Left lung (tissue), 10 donors: Measurements from ENCODE around the gene USHBP1. TPM values are rescaled to one million over a fixed set of nuclear protein-coding genes. Genes with fewer than 3 reads are reported as not detected.

ENCODE experiments used
- ATAC-seq: fragments of 200-7000 bp; cut with Tn5 transposase; one replicate; pipeline ENCODE4 v1.9.1; 2020; ENCODE audit warnings: moderate library complexity
- DNase-seq, 4 donors: peaks; one replicate each; pipeline ENCODE4 v3.0.0-alpha.2; 2013 to 2020
- H3K27ac ChIP-seq, 2 donors: fragments of 200-600 bp; sonication (generic) in 1 of 2; one replicate each; pipeline versions ENCODE4 v1.5.0 to v1.8.0; 2020 to 2021
- H3K27me3 ChIP-seq, 2 donors: fragments of 200-600 bp; sonication (generic) in 1 of 2; one replicate each; pipeline versions ENCODE4 v1.5.0 to v1.8.0; 2020 to 2021
- H3K36me3 ChIP-seq, 2 donors: fragments of 200-600 bp; sonication (generic) in 1 of 2; one replicate each; pipeline versions ENCODE4 v1.5.0 to v1.8.0; 2020 to 2021
- H3K4me1 ChIP-seq, 2 donors: fragments of 200-600 bp; one replicate each; pipeline ENCODE4 v1.8.0; 2021
- H3K4me3 ChIP-seq, 2 donors: fragments of 200-600 bp; sonication (generic) in 1 of 2; one replicate each; pipeline versions ENCODE4 v1.5.0 to v1.8.0; 2020 to 2021; ENCODE audit warnings: mild to moderate bottlenecking in 1 of 2
- H3K9me3 ChIP-seq, 2 donors: fragments of 200-600 bp; sonication (generic) in 1 of 2; one replicate each; pipeline versions ENCODE4 v1.5.0 to v1.8.0; 2020 to 2021
- CTCF ChIP-seq, 2 donors: fragments of 200-600 bp; sonication (generic) in 1 of 2; IDR thresholded peaks; one replicate each; pipeline versions ENCODE4 v1.5.0 to v1.8.0; 2021; ENCODE audit warnings: antibody characterized with exemption in 2 of 2
- intact Hi-C, 2 donors: fragments of 100-400 bp; cut with DNase I; formaldehyde crosslinking; loops; one replicate each; pipeline versions ENCODE4 v1.11.2 to v1.14.2; 2022
- polyA plus RNA-seq, 6 donors: library from polyadenylated mRNA; unstranded; fragments of 120-200 nt; gene quantifications; one replicate each; pipeline ENCODE4 v1.2.1, GENCODE V29; 2013; ENCODE audit not compliant: insufficient read length in 6 of 6
- total RNA-seq, 2 donors: library from RNA; stranded (reverse); fragmentation: NEBNext Ultra II Directional; extraction: Animal tissue kit (Norgen Biotek cat#: 25700); gene quantifications; one replicate each; pipeline ENCODE4 v1.2.1, GENCODE V29; 2021
- donor health status: DM: no; HTN: yes; CAD: no.
- donor health status: DM: no; HTN: no; CAD: no.

The USHBP1 gene
- total and polyA plus RNA-seq, 8 donors = 4.8 to 13.3 (median 10.8) TPM

- no peaks in the 10 kb centered on the region for H3K27me3 ChIP-seq
- peaks cover 10 to 50% of the 10 kb centered on the region in 2 donors for H3K4me1 ChIP-seq
- peak overlapping the region in 1 of 2 donors; percentile 18 for H3K27ac ChIP-seq
- H3K4me3 ChIP-seq = no peak overlapping the region
- no peak for TF ChIP-seq CTCF (IDR thresholded peaks at IDR 0.05)
- DNase-seq = no peak
- H3K9me3 ChIP-seq = no peaks in the 10 kb centered on the region
- intact Hi-C loops = no loop called here
- peaks cover 0 to 42% of the 10 kb centered on the region in 2 donors for H3K36me3 ChIP-seq
- peak; percentile 32 for ATAC-seq
Observed at GRCh38 chr19:17311455-17312188, 47.1 kb upstream of the USHBP1 start.

- Histone ChIP-seq H3K9me3 (no peaks in the 10 kb centered on the region), H3K27ac (peak overlapping the region in 1 of 2 donors; percentile 78), H3K27me3 (no peaks in the 10 kb centered on the region), H3K4me3 (peak overlapping the region; percentile 82 to 86), H3K4me1 (peaks cover 19 to 61% of the 10 kb centered on the region in 2 donors), H3K36me3 (peaks cover 0 to 27% of the 10 kb centered on the region in 2 donors)
- DNase-seq (no peak), ATAC-seq (no peak)
- intact Hi-C loops = no loop called here
- no peak for TF ChIP-seq CTCF (IDR thresholded peaks at IDR 0.05)
Observed at GRCh38 chr19:17309965-17310461, 45.5 kb upstream of the USHBP1 start.

GRCh38 chr19:17309198-17309964 lies 44.8 kb upstream of the USHBP1 start, which contains the start of gene DDA1:
Gene DDA1 (plus strand): TSS chr19:17309563. CDS start chr19:17309655, 92 bp downstream.
- Histone ChIP-seq H3K36me3 (peaks cover 0 to 22% of the 10 kb centered on the region in 2 donors), H3K4me1 (peaks cover 23 to 67% of the 10 kb centered on the region in 2 donors), H3K9me3 (no peaks in the 10 kb centered on the region), H3K4me3 (peak within 1 kb of the TSS; percentile 82 to 86), H3K27ac (peak within 1 kb of the TSS; percentile 44 to 78), H3K27me3 (no peaks in the 10 kb centered on the region)
- intact Hi-C loops = no loop called here
- TF ChIP-seq CTCF (IDR thresholded peaks at IDR 0.05) = no peak
- ATAC-seq (peak; percentile 82), DNase-seq (peak; percentile 98 to 100 (median 99))

- H3K27ac ChIP-seq = no peak overlapping the region
Observed at GRCh38 chr19:17307876-17308377, 43.4 kb upstream of the USHBP1 start.

More at GRCh38 chr19:17307876-17308377, 43.4 kb upstream of the USHBP1 start:
- intact Hi-C loops = no loop called here
- no peak for DNase-seq
- Histone ChIP-seq H3K4me3 (no peak overlapping the region), H3K36me3 (peaks cover 0 to 11% of the 10 kb centered on the region in 2 donors), H3K9me3 (no peaks in the 10 kb centered on the region), H3K4me1 (peaks cover 28 to 79% of the 10 kb centered on the region in 2 donors), H3K27me3 (no peaks in the 10 kb centered on the region)
- no peak for ATAC-seq
- TF ChIP-seq CTCF (IDR thresholded peaks at IDR 0.05) = no peak
